KMS-11 (cell line): ENCODE data around the gene GPER1.
"Not testable (repeated sequence)": the region's sequence is repeated elsewhere in the genome, so short reads cannot be mapped to it uniquely, and the experiment has no call there.

Experiments used
- H2AFZ ChIP-seq: fragments of 200-600 bp; sonication (generic); 2 replicates; pipeline ENCODE4 v1.6.1; 2016; ENCODE audit warnings: antibody characterized with exemption, mixed run types, low read depth
- H3K27ac ChIP-seq: fragments of 200-600 bp; sonication (generic); 2 replicates; pipeline ENCODE4 v1.6.1; 2016; ENCODE audit warnings: mild to moderate bottlenecking, mixed run types
- H3K27me3 ChIP-seq: fragments of 200-600 bp; sonication (generic); 2 replicates; pipeline ENCODE4 v1.6.1; 2017; ENCODE audit warnings: mild to moderate bottlenecking, low read depth, mixed run types, moderate library complexity; ENCODE audit not compliant: insufficient read depth
- H3K36me3 ChIP-seq: fragments of 200-600 bp; sonication (generic); 2 replicates; pipeline ENCODE4 v1.6.1; 2017; ENCODE audit warnings: mild to moderate bottlenecking, mixed run types; ENCODE audit not compliant: insufficient read depth
- H3K4me1 ChIP-seq: fragments of 200-600 bp; sonication (generic); 2 replicates; pipeline ENCODE4 v1.6.1; 2016; ENCODE audit warnings: mild to moderate bottlenecking, low read depth, mixed run types; ENCODE audit not compliant: poor library complexity, severe bottlenecking
- H3K4me2 ChIP-seq: fragments of 200-600 bp; sonication (generic); 2 replicates; pipeline ENCODE4 v1.7.0; 2016; ENCODE audit warnings: mild to moderate bottlenecking, mixed run types
- H3K4me3 ChIP-seq: fragments of 200-600 bp; sonication (generic); IDR thresholded peaks from 2 replicates; pipeline ENCODE4 v1.6.1; 2017; ENCODE audit warnings: low read depth, low read length, mixed read lengths; ENCODE audit not compliant: insufficient read depth
- H3K79me2 ChIP-seq: fragments of 200-600 bp; sonication (generic); 2 replicates; pipeline ENCODE4 v1.6.1; 2016; ENCODE audit warnings: low read depth, mixed run types; ENCODE audit not compliant: insufficient read depth
- H3K9ac ChIP-seq: fragments of 200-600 bp; sonication (generic); 2 replicates; pipeline ENCODE4 v1.6.1; 2016; ENCODE audit warnings: mild to moderate bottlenecking, mixed run types
- H4K20me1 ChIP-seq: fragments of 200-600 bp; sonication (generic); 2 replicates; pipeline ENCODE4 v1.6.1; 2016; ENCODE audit warnings: mild to moderate bottlenecking, mixed run types; ENCODE audit not compliant: insufficient read depth
- CTCF ChIP-seq: fragments of 200-600 bp; sonication (generic); conservative IDR thresholded peaks from 2 replicates; pipeline ENCODE4 v1.6.1; 2017; ENCODE audit warnings: low read depth, mild to moderate bottlenecking, antibody characterized with exemption, low read length, moderate library complexity, mixed read lengths

Gene GPER1

GRCh38 chr7:1071731-1072254 lies 16.1 kb upstream of the GPER1 start:
- H3K4me3 ChIP-seq = no peak overlapping the region
- no peaks in the 10 kb centered on the region for H3K79me2 ChIP-seq
- H4K20me1 ChIP-seq = no peaks in the 10 kb centered on the region
- H3K4me2 ChIP-seq = no peak overlapping the region
- no peaks in the 10 kb centered on the region for H3K27me3 ChIP-seq
- no peak for TF ChIP-seq CTCF
- no peak overlapping the region for H3K9ac ChIP-seq
- no peaks in the 10 kb centered on the region for H3K36me3 ChIP-seq
- no peak overlapping the region for H3K27ac ChIP-seq
- no peaks in the 10 kb centered on the region for H3K4me1 ChIP-seq
- H2AFZ ChIP-seq = no peak overlapping the region

GRCh38 chr7:1073142-1073977 lies 14.6 kb upstream of the GPER1 start:
- Histone ChIP-seq H2AFZ (no peak overlapping the region), H4K20me1 (no peaks in the 10 kb centered on the region), H3K27ac (no peak overlapping the region), H3K27me3 (no peaks in the 10 kb centered on the region), H3K4me1 (no peaks in the 10 kb centered on the region), H3K4me2 (no peak overlapping the region), H3K9ac (no peak overlapping the region), H3K36me3 (no peaks in the 10 kb centered on the region), H3K4me3 (no peak overlapping the region), H3K79me2 (no peaks in the 10 kb centered on the region)
- TF ChIP-seq CTCF = no peak

GRCh38 chr7:1074018-1074417 lies 13.9 kb upstream of the GPER1 start:
- not testable (repeated sequence) for H4K20me1 ChIP-seq, H3K27ac ChIP-seq, H3K79me2 ChIP-seq, H3K9ac ChIP-seq, H3K4me2 ChIP-seq, H3K4me1 ChIP-seq, H3K27me3 ChIP-seq, H3K36me3 ChIP-seq, H3K4me3 ChIP-seq, H2AFZ ChIP-seq

- Histone ChIP-seq H3K9ac (no peak overlapping the region), H3K36me3 (no peaks in the 10 kb centered on the region), H4K20me1 (no peaks in the 10 kb centered on the region), H3K27me3 (no peaks in the 10 kb centered on the region), H3K4me1 (no peaks in the 10 kb centered on the region), H2AFZ (no peak overlapping the region), H3K4me3 (no peak overlapping the region), H3K79me2 (no peaks in the 10 kb centered on the region), H3K27ac (no peak overlapping the region), H3K4me2 (no peak overlapping the region)
- no peak for TF ChIP-seq CTCF
Measured at GRCh38 chr7:1074593-1075431, 13.1 kb upstream of the GPER1 start.
